Fibroblast of lung (primary cell): ENCODE measurements around the gene KIF13A. TPM values are rescaled to one million over a fixed set of nuclear protein-coding genes. Genes with fewer than 3 reads are reported as not detected.

ENCODE experiments used
- DNase-seq, 2 donors: peaks; one replicate each; pipeline versions ENCODE4 v3.0.0 to v3.0.0-alpha.2; 2010; ENCODE audit warnings: low read depth in 2 of 2
- H2AFZ ChIP-seq: 2 replicates; pipeline ENCODE4 v1.5.1; 2012; ENCODE audit warnings: low read length, control low read depth, inconsistent platforms
- H3K27ac ChIP-seq: 2 replicates; pipeline ENCODE4 v1.5.1; 2011; ENCODE audit warnings: low read length, control low read depth; ENCODE audit not compliant: insufficient read depth
- H3K27me3 ChIP-seq: 2 replicates; pipeline ENCODE4 v1.5.1; 2011; ENCODE audit warnings: mild to moderate bottlenecking, low read length; ENCODE audit not compliant: control insufficient read depth, insufficient read depth
- H3K36me3 ChIP-seq: 2 replicates; pipeline ENCODE4 v1.5.1; 2011; ENCODE audit warnings: low read length; ENCODE audit not compliant: control insufficient read depth, insufficient read depth
- H3K4me1 ChIP-seq: 2 replicates; pipeline ENCODE4 v1.5.1; 2011; ENCODE audit warnings: low read length; ENCODE audit not compliant: control insufficient read depth, insufficient read depth; ENCODE audit errors: extremely low read depth
- H3K4me2 ChIP-seq: 2 replicates; pipeline ENCODE4 v1.5.1; 2011; ENCODE audit warnings: low read length, control low read depth; ENCODE audit not compliant: insufficient read depth; ENCODE audit errors: extremely low read depth
- H3K4me3 ChIP-seq, 4 experiments: fragments of 200-600 bp in 1 of 4; sonication (generic) in 1 of 4; replicated peaks in 1 of 4; 2 replicates each; pipeline ENCODE4 v1.5.1; 2011 to 2016; ENCODE audit warnings: low read length in 4 of 4, low read depth in 3 of 4, mild to moderate bottlenecking in 3 of 4, control low read depth in 2 of 4, inconsistent platforms in 1 of 4, mixed read lengths in 1 of 4; ENCODE audit not compliant: insufficient read depth in 1 of 4; ENCODE audit errors: control extremely low read depth in 1 of 4
- H3K79me2 ChIP-seq: 2 replicates; pipeline ENCODE4 v1.5.1; 2012; ENCODE audit warnings: mild to moderate bottlenecking, low read length, inconsistent platforms; ENCODE audit not compliant: control insufficient read depth, insufficient read depth
- H3K9ac ChIP-seq: 2 replicates; pipeline ENCODE4 v1.5.1; 2011; ENCODE audit warnings: mild to moderate bottlenecking, low read length, control low read depth; ENCODE audit not compliant: insufficient read depth
- H3K9me3 ChIP-seq: 2 replicates; pipeline ENCODE4 v1.5.1; 2012; ENCODE audit warnings: low read depth, low read length; ENCODE audit not compliant: control insufficient read depth, insufficient read depth
- H4K20me1 ChIP-seq: 2 replicates; pipeline ENCODE4 v1.5.1; 2011; ENCODE audit warnings: low read length; ENCODE audit not compliant: control insufficient read depth, insufficient read depth; ENCODE audit errors: extremely low read depth
- EZH2 ChIP-seq: IDR thresholded peaks from 2 replicates; pipeline ENCODE4 v1.5.1; 2012; ENCODE audit warnings: low read length, control low read depth, mild to moderate bottlenecking; ENCODE audit errors: missing control alignments
- polyA plus RNA-seq, 2 donors: library from polyadenylated mRNA; depleted of rRNA in 1 of 2; stranded (reverse) in 1 of 2; unstranded in 1 of 2; fragments of >200 nt; gene quantifications; 2 replicates each; pipeline ENCODE4 v1.2.1, GENCODE V29; 2011 to 2012; ENCODE audit warnings: missing spikeins in 1 of 2
- total RNA-seq: library from RNA; depleted of rRNA; stranded (reverse); fragments of >200 nt; gene quantifications from 2 replicates; pipeline ENCODE4 v1.2.1, GENCODE V29; 2014
- TF ChIP-seq, protein P1 (sequence below), 2 donors: IDR thresholded peaks in 1 of 2; conservative IDR thresholded peaks in 1 of 2; 1 replicate in 1 of 2; 2 replicates in 1 of 2; pipeline ENCODE4 v1.5.1; 2011 to 2012; ENCODE audit warnings: low read length in 2 of 2, control low read depth in 1 of 2, inconsistent platforms in 1 of 2, low read depth in 1 of 2, mild to moderate bottlenecking in 1 of 2

The KIF13A gene
- total and polyA plus RNA-seq, 2 donors (not counting 1 experiment from before 2014, with no cell fraction given): 52.3 to 114 TPM

DNA sequence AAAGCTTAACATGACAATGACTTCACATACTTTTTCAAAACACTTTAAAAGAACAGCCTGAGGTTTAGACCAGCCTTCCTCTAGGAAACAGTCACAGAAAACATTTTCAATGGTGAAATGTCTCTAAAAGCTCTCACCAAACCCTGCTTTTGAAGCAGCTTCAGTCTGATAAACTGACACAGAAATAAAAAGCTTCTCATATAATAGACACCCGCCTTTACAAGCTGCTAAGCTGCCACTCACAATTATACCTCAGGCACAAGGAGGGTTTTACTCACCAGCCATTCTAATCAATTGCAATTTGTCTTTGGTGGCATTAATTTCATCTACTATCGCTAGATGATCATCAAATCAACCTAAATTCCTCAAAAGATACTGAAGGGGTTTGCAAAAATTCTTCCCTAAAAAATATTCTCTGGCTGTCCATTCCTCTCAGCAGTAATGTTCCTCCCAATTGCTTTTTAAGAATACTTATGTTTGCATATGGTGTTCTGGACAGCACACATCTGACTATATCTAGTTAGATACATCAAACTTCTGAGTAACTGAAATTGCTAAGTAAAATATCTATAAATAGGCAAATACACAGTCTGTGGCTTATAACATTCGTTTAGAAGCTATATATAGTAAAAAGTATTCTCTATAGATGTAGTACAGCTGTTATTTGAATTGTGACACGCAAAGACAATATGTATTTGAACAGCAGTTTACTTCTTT, 29.4 kb downstream of the KIF13A start:
- no peaks in the 10 kb centered on the region for H3K27me3 ChIP-seq
- peak in 1 of 2 donors; percentile 37 for DNase-seq
- no peak for TF ChIP-seq EZH2
- TF ChIP-seq, protein P1, sequence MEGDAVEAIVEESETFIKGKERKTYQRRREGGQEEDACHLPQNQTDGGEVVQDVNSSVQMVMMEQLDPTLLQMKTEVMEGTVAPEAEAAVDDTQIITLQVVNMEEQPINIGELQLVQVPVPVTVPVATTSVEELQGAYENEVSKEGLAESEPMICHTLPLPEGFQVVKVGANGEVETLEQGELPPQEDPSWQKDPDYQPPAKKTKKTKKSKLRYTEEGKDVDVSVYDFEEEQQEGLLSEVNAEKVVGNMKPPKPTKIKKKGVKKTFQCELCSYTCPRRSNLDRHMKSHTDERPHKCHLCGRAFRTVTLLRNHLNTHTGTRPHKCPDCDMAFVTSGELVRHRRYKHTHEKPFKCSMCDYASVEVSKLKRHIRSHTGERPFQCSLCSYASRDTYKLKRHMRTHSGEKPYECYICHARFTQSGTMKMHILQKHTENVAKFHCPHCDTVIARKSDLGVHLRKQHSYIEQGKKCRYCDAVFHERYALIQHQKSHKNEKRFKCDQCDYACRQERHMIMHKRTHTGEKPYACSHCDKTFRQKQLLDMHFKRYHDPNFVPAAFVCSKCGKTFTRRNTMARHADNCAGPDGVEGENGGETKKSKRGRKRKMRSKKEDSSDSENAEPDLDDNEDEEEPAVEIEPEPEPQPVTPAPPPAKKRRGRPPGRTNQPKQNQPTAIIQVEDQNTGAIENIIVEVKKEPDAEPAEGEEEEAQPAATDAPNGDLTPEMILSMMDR (conservative IDR thresholded peaks at IDR 0.05 in 1 of 2, IDR thresholded peaks at IDR 0.05 in 1 of 2; ENCODE audit: low read depth in 1 of 2, low read length in 2 of 2): no peak
- no peaks in the 10 kb centered on the region for H3K9me3 ChIP-seq
- no peak overlapping the region for H3K4me3 ChIP-seq
- H3K79me2 ChIP-seq: peaks cover 61% of the 10 kb centered on the region
- H2AFZ ChIP-seq: no peak overlapping the region
- no peaks in the 10 kb centered on the region for H3K36me3 ChIP-seq
- H3K4me2 ChIP-seq: no peak overlapping the region
- H3K4me1 ChIP-seq: peaks cover 7% of the 10 kb centered on the region
- no peak overlapping the region for H3K9ac ChIP-seq
- no peak overlapping the region for H3K27ac ChIP-seq
- no peaks in the 10 kb centered on the region for H4K20me1 ChIP-seq

- Histone ChIP-seq H3K9ac (no peak overlapping the region), H3K9me3 (no peaks in the 10 kb centered on the region), H3K4me2 (no peak overlapping the region), H4K20me1 (no peaks in the 10 kb centered on the region), H3K4me3 (no peak overlapping the region), H3K4me1 (peaks cover 7% of the 10 kb centered on the region), H2AFZ (no peak overlapping the region), H3K27me3 (no peaks in the 10 kb centered on the region), H3K79me2 (peaks cover 61% of the 10 kb centered on the region), H3K36me3 (no peaks in the 10 kb centered on the region), H3K27ac (no peak overlapping the region)
- TF ChIP-seq EZH2: no peak
- TF ChIP-seq, protein P1 (conservative IDR thresholded peaks at IDR 0.05 in 1 of 2, IDR thresholded peaks at IDR 0.05 in 1 of 2; ENCODE audit: low read depth in 1 of 2, low read length in 2 of 2): no peak
- peak; percentile 28 to 45 for DNase-seq
Measured at GRCh38 chr6:17957498-17957897, 29.9 kb downstream of the KIF13A start.

- Histone ChIP-seq H3K9ac (no peak overlapping the region), H3K4me3 (no peak overlapping the region), H3K4me2 (no peak overlapping the region), H3K27ac (no peak overlapping the region), H3K36me3 (no peaks in the 10 kb centered on the region), H3K79me2 (peaks cover 63% of the 10 kb centered on the region), H3K9me3 (no peaks in the 10 kb centered on the region), H4K20me1 (no peaks in the 10 kb centered on the region), H2AFZ (no peak overlapping the region), H3K27me3 (no peaks in the 10 kb centered on the region), H3K4me1 (peaks cover 7% of the 10 kb centered on the region)
- DNase-seq: peak in 1 of 2 donors; percentile 22
- TF ChIP-seq EZH2: no peak
- TF ChIP-seq, protein P1 (conservative IDR thresholded peaks at IDR 0.05 in 1 of 2, IDR thresholded peaks at IDR 0.05 in 1 of 2; ENCODE audit: low read depth in 1 of 2, low read length in 2 of 2): no peak
Measured at GRCh38 chr6:17957086-17957485, 30.3 kb downstream of the KIF13A start.
